BE2C (cell line): ENCODE measurements around the gene CLDN24.

Experiments used
- DNase-seq: peaks from one replicate; pipeline ENCODE4 v3.0.0-alpha.2; 2020
- H3K27me3 ChIP-seq: fragments of 250-450 bp; sonication (Bioruptor Pico); 2 replicates; pipeline ENCODE4 v1.5.1; 2020; ENCODE audit warnings: mild to moderate bottlenecking
- H3K36me3 ChIP-seq: fragments of 250-450 bp; sonication (Bioruptor Pico); 2 replicates; pipeline ENCODE4 v1.5.1; 2020; ENCODE audit warnings: mild to moderate bottlenecking
- H3K4me1 ChIP-seq: fragments of 250-450 bp; sonication (Bioruptor Pico); 2 replicates; pipeline ENCODE4 v1.5.1; 2020
- H3K4me3 ChIP-seq: 2 replicates; pipeline ENCODE4 v1.5.1; 2011; ENCODE audit warnings: low read depth, low read length
- H3K9me3 ChIP-seq: fragments of 250-450 bp; sonication (Bioruptor Pico); 2 replicates; pipeline ENCODE4 v1.5.1; 2020
- TF ChIP-seq, protein P1 (sequence below): IDR thresholded peaks from 2 replicates; pipeline ENCODE4 v1.5.1; 2012; ENCODE audit warnings: mild to moderate bottlenecking, low read depth, low read length

The CLDN24 gene

DNA sequence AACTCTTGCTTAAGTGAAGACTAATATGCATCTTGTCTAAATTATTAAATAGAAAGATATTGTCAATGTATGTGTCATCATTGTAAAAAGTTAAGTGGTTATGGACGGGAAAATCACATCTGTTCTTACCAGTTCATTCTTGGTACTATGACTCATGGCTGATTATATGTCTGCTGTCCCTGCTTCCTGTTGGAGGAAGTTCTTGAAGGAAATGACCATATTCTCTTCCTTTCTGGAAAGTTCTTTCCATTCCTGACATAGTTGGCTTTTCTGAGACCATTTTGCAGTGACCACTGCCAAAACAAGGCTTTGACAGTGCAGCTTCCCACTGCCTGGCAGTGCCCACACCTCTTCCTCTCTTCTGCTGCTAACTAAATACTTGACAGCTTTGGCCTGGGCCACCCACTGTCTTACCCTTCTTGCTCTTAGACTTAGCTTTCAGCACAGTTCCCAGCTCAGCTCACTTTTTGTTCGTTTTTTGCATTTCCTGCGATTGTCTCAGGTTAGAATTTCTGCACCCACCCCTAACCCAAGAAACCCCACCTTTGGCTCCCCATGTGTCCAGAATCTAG, 13.2 kb upstream of the CLDN24 start:
- no peaks in the 10 kb centered on the region for H3K27me3 ChIP-seq
- TF ChIP-seq, protein P1, sequence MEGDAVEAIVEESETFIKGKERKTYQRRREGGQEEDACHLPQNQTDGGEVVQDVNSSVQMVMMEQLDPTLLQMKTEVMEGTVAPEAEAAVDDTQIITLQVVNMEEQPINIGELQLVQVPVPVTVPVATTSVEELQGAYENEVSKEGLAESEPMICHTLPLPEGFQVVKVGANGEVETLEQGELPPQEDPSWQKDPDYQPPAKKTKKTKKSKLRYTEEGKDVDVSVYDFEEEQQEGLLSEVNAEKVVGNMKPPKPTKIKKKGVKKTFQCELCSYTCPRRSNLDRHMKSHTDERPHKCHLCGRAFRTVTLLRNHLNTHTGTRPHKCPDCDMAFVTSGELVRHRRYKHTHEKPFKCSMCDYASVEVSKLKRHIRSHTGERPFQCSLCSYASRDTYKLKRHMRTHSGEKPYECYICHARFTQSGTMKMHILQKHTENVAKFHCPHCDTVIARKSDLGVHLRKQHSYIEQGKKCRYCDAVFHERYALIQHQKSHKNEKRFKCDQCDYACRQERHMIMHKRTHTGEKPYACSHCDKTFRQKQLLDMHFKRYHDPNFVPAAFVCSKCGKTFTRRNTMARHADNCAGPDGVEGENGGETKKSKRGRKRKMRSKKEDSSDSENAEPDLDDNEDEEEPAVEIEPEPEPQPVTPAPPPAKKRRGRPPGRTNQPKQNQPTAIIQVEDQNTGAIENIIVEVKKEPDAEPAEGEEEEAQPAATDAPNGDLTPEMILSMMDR: no peak
- H3K4me1 ChIP-seq: peaks cover 3% of the 10 kb centered on the region; the same call in 1 of the 2 replicates
- no peak for DNase-seq
- H3K4me3 ChIP-seq: no peak overlapping the region
- H3K9me3 ChIP-seq: no peaks in the 10 kb centered on the region
- H3K36me3 ChIP-seq: no peaks in the 10 kb centered on the region

- TF ChIP-seq, protein P1: no peak
- peaks cover 3% of the 10 kb centered on the region; the same call in 1 of the 2 replicates for H3K4me1 ChIP-seq
Observed at GRCh38 chr4:183333983-183334382, 11.8 kb upstream of the CLDN24 start.

GRCh38 chr4:183333202-183333601, 11.0 kb upstream of the CLDN24 start:
- Histone ChIP-seq H3K27me3 (no peaks in the 10 kb centered on the region), H3K4me3 (no peak overlapping the region), H3K4me1 (peaks cover 3% of the 10 kb centered on the region; the same call in 1 of the 2 replicates), H3K36me3 (no peaks in the 10 kb centered on the region), H3K9me3 (no peaks in the 10 kb centered on the region)
- TF ChIP-seq, protein P1: no peak
- no peak for DNase-seq

More at GRCh38 chr4:183333983-183334382, 11.8 kb upstream of the CLDN24 start:
- DNase-seq: no peak
- H3K9me3 ChIP-seq: no peaks in the 10 kb centered on the region
- H3K36me3 ChIP-seq: no peaks in the 10 kb centered on the region
- H3K27me3 ChIP-seq: no peaks in the 10 kb centered on the region
- H3K4me3 ChIP-seq: no peak overlapping the region

- Histone ChIP-seq H3K4me1 (peaks cover 3% of the 10 kb centered on the region; the same call in 1 of the 2 replicates), H3K27me3 (no peaks in the 10 kb centered on the region), H3K9me3 (no peaks in the 10 kb centered on the region), H3K36me3 (no peaks in the 10 kb centered on the region), H3K4me3 (no peak overlapping the region)
- no peak for DNase-seq
- TF ChIP-seq, protein P1: no peak
Observed at GRCh38 chr4:183332447-183332846, 10.2 kb upstream of the CLDN24 start.

- Histone ChIP-seq H3K4me1 (peaks cover 3% of the 10 kb centered on the region; the same call in 1 of the 2 replicates), H3K36me3 (no peaks in the 10 kb centered on the region), H3K27me3 (no peaks in the 10 kb centered on the region), H3K9me3 (no peaks in the 10 kb centered on the region), H3K4me3 (no peak overlapping the region)
- TF ChIP-seq, protein P1: no peak
- no peak for DNase-seq
Observed at GRCh38 chr4:183330841-183331240, 8.6 kb upstream of the CLDN24 start.

- TF ChIP-seq, protein P1: no peak
- no peaks in the 10 kb centered on the region for H3K36me3 ChIP-seq
- no peaks in the 10 kb centered on the region for H3K9me3 ChIP-seq
- no peak for DNase-seq
- no peaks in the 10 kb centered on the region for H3K4me1 ChIP-seq
- no peak overlapping the region for H3K4me3 ChIP-seq
- H3K27me3 ChIP-seq: no peaks in the 10 kb centered on the region
Observed at GRCh38 chr4:183329954-183330742, 7.9 kb upstream of the CLDN24 start.
